Heart left ventricle (tissue), 16 donors: ENCODE measurements around the gene MMP10. TPM values are rescaled to one million over a fixed set of nuclear protein-coding genes. Genes with fewer than 3 reads are reported as not detected.

Source experiments
- ATAC-seq, 4 donors: fragments of 200-7000 bp; cut with Tn5 transposase; one replicate each; pipeline ENCODE4 v1.9.1; 2020 to 2022; ENCODE audit warnings: moderate library complexity in 4 of 4, mild to moderate bottlenecking in 3 of 4, moderate number of reproducible peaks in 1 of 4
- DNase-seq, 5 donors: peaks; one replicate each; pipeline ENCODE4 v3.0.0-alpha.2; 2020
- H3K27ac ChIP-seq, 12 donors: fragments of 200-600 bp; sonication (generic) in 4 of 12; one replicate each; pipeline versions ENCODE4 v1.5.0 to v1.8.0; 2016 to 2022; ENCODE audit warnings: mild to moderate bottlenecking in 2 of 12
- H3K27me3 ChIP-seq, 9 donors: fragments of 200-600 bp; sonication (generic) in 2 of 9; one replicate each; pipeline versions ENCODE4 v1.5.1 to v1.8.0; 2016 to 2022; ENCODE audit warnings: mild to moderate bottlenecking in 3 of 9
- H3K36me3 ChIP-seq, 9 donors: fragments of 200-600 bp; sonication (generic) in 2 of 9; one replicate each; pipeline versions ENCODE4 v1.5.0 to v1.8.0; 2018 to 2022; ENCODE audit warnings: mild to moderate bottlenecking in 2 of 9
- H3K4me1 ChIP-seq, 12 donors: fragments of 200-600 bp; sonication (generic) in 4 of 12; one replicate each; pipeline versions ENCODE4 v1.5.0 to v1.8.0; 2016 to 2022; ENCODE audit warnings: mild to moderate bottlenecking in 3 of 12
- H3K4me3 ChIP-seq, 12 donors: fragments of 200-600 bp; sonication (generic) in 4 of 12; one replicate each; pipeline versions ENCODE4 v1.5.0 to v1.8.0; 2017 to 2022; ENCODE audit warnings: mild to moderate bottlenecking in 9 of 12, moderate library complexity in 4 of 12
- H3K9me3 ChIP-seq, 12 donors: fragments of 200-600 bp; sonication (generic) in 4 of 12; one replicate each; pipeline versions ENCODE4 v1.5.0 to v1.8.0; 2016 to 2022; ENCODE audit warnings: mild to moderate bottlenecking in 1 of 12
- POLR2A ChIP-seq, 2 donors: fragments of 450-650 bp; IDR thresholded peaks; one replicate each; pipeline ENCODE4 v1.6.1; 2017; ENCODE audit warnings: antibody characterized with exemption in 2 of 2, mild to moderate bottlenecking in 2 of 2, moderate library complexity in 2 of 2
- WGBS, 4 donors: extraction: QIAGEN DNeasy Blood & Tissue Kit in 2 of 4; methylation state at CpG; one replicate each; pipeline versions ENCODE4 v1.1.5 to v1.1.7; 2013 to 2018; 5-methylcytosine and 5-hydroxymethylcytosine counted together
- intact Hi-C, 10 donors: fragments of 100-400 bp; cut with DNase I; formaldehyde crosslinking; loops; one replicate each; pipeline versions ENCODE4 v1.11.1 to v1.14.2; 2022
- polyA plus RNA-seq, 2 donors: library from polyadenylated mRNA; stranded (reverse); fragments of 200-250 nt; gene quantifications; one replicate each; pipeline ENCODE4 v1.2.3, GENCODE V29; 2013
- total RNA-seq, 9 donors: library from RNA; depleted of rRNA in 2 of 9; stranded (reverse); fragments of >200 nt in 2 of 9; fragmentation: NEBNext Ultra II Directional in 3 of 9; extraction: Animal tissue kit (Norgen Biotek cat#: 25700) in 3 of 9; gene quantifications; one replicate each; pipeline versions ENCODE4 v1.1.0 to v1.2.4, GENCODE V29; 2016 to 2023
- TF ChIP-seq, protein P1 (sequence below), 12 donors: fragments of 200-600 bp; sonication (generic) in 4 of 12; IDR thresholded peaks; one replicate each; pipeline versions ENCODE4 v1.5.0 to v1.8.0; 2018 to 2022; ENCODE audit warnings: antibody characterized with exemption in 12 of 12, mild to moderate bottlenecking in 5 of 12
- donor health status: ischemic (EF 13 %, LVEDD 7.1; RV severe dilation, severe dysfunction).
- donor health status: healthy with polysubstance abuse.
- donor health status: DM: no; HTN: yes; CAD: no.
- donor health status: DM: no; HTN: no; CAD: no.
- donor health status: ischemic (EF 25% LVEDD 6.9; RV normal size, moderate dysfunction).
- donor health status: ischemic (EF 25% LVEDD 5.7; RV mildly dilated, moderate dysfunction).
- donor health status: healthy.
- donor health status: DM: yes; HTN: yes; CAD: no.
- donor health status: ischemic (EF 35%, LVEDD 5.7; RV mildly dilated, moderate dysfunction).
- donor health status: nonischemic (EF 11% LVEDD 7.7; RV severe dilation, severe dysfunction).
- donor health status: DM: yes; HTN: yes; CAD: no.
- donor health status: PGD.
- donor health status: ischemic (EF 29% LVEDD 5.4; RV normal size, mild dysfunction).
- donor health status: nonischemic (EF 23%, LVEDD 6.1; RV moderate dilation, normal function).

The MMP10 gene
- total and polyA plus RNA-seq, 11 donors, result not detected

DNA sequence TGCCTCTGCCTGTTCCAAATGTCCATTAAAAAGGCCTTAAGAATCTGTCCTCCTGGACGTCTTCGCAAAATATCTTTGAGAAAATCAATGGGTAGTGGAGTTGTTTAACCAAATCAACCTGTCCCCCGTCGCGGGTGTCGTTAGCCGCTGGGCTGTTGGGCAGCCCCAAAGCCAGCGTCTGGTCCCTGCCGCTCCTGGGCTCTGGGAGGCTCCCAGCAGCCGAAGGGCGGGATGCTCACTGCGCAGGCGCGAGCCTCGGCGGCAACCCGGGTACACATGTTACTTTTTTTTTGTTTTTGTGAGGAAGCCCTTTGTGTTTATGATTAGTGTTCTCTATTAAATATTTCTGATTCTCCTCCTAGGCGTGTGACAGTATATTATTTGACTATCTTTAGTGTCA, 12.6 kb downstream of the MMP10 start:
- peaks cover 0 to 36% (median 0%) of the 10 kb centered on the region in 9 donors for H3K27me3 ChIP-seq
- no peak overlapping the region for H3K4me3 ChIP-seq
- no peak for ATAC-seq
- 55 to 80% (median 68%) methylated on average over 18 of the region's 18 CpGs for WGBS, 4 donors
- no peak overlapping the region for H3K27ac ChIP-seq
- no peak for DNase-seq
- no peaks in the 10 kb centered on the region for H3K4me1 ChIP-seq
- no peaks in the 10 kb centered on the region for H3K36me3 ChIP-seq
- TF ChIP-seq POLR2A (IDR thresholded peaks at IDR 0.05), result no peak
- TF ChIP-seq, protein P1, sequence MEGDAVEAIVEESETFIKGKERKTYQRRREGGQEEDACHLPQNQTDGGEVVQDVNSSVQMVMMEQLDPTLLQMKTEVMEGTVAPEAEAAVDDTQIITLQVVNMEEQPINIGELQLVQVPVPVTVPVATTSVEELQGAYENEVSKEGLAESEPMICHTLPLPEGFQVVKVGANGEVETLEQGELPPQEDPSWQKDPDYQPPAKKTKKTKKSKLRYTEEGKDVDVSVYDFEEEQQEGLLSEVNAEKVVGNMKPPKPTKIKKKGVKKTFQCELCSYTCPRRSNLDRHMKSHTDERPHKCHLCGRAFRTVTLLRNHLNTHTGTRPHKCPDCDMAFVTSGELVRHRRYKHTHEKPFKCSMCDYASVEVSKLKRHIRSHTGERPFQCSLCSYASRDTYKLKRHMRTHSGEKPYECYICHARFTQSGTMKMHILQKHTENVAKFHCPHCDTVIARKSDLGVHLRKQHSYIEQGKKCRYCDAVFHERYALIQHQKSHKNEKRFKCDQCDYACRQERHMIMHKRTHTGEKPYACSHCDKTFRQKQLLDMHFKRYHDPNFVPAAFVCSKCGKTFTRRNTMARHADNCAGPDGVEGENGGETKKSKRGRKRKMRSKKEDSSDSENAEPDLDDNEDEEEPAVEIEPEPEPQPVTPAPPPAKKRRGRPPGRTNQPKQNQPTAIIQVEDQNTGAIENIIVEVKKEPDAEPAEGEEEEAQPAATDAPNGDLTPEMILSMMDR (IDR thresholded peaks at IDR 0.05), result no peak
- no peaks in the 10 kb centered on the region for H3K9me3 ChIP-seq
- intact Hi-C loops, result no loop called here

DNA sequence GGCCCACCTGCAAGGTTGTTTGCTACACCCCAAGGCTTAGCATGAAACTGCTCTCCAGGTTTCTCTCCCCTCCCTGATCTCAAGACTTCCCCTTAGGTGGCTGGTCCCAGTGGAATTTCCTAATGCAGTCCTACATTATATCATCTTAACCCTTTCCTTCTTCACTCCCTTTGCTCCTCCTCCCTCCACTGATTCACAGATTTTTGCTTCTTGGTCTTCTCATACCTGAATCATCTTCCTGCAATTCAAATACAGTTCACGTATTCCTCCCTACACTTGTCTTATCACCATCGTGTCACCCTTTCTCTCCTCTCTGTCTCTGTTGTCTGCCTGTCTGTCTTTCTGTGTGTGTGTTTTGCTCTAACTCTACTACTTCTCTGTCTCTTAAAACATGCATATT, 17.0 kb downstream of the MMP10 start:
- TF ChIP-seq POLR2A (IDR thresholded peaks at IDR 0.05), result no peak
- TF ChIP-seq, protein P1 (IDR thresholded peaks at IDR 0.05), result no peak
- WGBS, 4 donors, result 46 to 61% (median 57%) methylated on average over 2 of the region's 2 CpGs
- intact Hi-C loops, result no loop called here
- peaks cover 0 to 38% (median 0%) of the 10 kb centered on the region in 9 donors for H3K27me3 ChIP-seq
- H3K27ac ChIP-seq, result no peak overlapping the region
- H3K9me3 ChIP-seq, result no peaks in the 10 kb centered on the region
- no peaks in the 10 kb centered on the region for H3K36me3 ChIP-seq
- DNase-seq (no peak), ATAC-seq (no peak)
- peaks cover 0 to 23% (median 0%) of the 10 kb centered on the region in 12 donors for H3K4me1 ChIP-seq
- H3K4me3 ChIP-seq, result no peak overlapping the region

DNA sequence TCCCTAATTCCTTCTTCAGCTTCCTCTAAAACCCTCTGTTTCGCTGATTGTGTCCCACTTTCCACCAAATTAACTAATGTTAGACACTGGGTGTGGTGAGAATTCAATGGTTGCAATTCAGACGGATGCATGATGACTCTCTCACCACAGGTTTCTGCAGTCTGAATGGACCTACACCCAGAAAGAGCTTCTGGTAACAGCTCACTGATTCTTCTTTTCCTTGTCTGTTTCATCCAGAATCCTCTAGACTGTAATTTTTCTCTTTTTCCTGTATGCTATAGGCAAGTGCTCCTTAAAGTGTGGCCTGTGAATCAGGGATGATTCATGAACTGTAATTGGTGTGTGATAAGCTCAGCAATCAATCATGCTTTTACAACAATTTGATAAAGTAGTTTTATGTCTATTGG, 18.1 kb downstream of the MMP10 start:
- DNase-seq (no peak), ATAC-seq (no peak)
- H3K4me3 ChIP-seq, result no peak overlapping the region
- no peak for TF ChIP-seq POLR2A (IDR thresholded peaks at IDR 0.05)
- TF ChIP-seq, protein P1 (IDR thresholded peaks at IDR 0.05), result no peak
- no peak overlapping the region for H3K27ac ChIP-seq
- H3K4me1 ChIP-seq, result peaks cover 0 to 29% (median 0%) of the 10 kb centered on the region in 12 donors
- H3K36me3 ChIP-seq, result no peaks in the 10 kb centered on the region
- 61 to 78% (median 65%) methylated on average over 2 of the region's 2 CpGs for WGBS, 4 donors
- intact Hi-C loops, result no loop called here
- no peaks in the 10 kb centered on the region for H3K9me3 ChIP-seq
- peaks cover 0 to 34% (median 0%) of the 10 kb centered on the region in 9 donors for H3K27me3 ChIP-seq

DNA sequence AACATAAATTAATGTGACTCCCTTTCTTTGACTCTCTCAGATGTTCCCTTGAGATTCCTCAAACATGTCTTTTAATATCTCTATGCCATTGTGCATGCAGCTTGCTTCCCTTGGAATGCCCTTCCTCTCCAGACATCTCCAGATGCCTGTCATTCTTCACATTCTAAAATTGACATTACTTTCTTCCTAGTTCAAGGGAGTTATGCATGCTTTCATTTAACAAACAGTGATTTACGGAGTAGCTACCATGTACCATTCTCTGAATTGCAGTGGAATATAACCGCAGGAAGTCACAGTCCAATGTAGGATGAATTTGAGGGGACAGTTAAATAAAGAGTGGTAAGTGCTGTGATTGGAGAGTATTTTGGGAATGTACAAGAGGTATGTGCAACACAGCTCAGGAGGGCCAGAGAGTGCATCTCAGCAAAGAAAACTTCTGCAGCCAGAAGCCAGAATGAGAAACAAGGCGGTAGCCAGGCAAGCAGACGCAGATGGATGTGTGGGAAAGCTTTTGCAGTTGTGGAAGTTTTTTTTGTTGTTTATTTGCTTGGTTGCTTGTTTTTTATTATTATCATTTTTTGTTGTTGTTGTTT, 18.7 kb downstream of the MMP10 start:
- peaks cover 0 to 29% (median 0%) of the 10 kb centered on the region in 12 donors for H3K4me1 ChIP-seq
- no peaks in the 10 kb centered on the region for H3K36me3 ChIP-seq
- DNase-seq (no peak), ATAC-seq (no peak)
- no peaks in the 10 kb centered on the region for H3K9me3 ChIP-seq
- TF ChIP-seq POLR2A (IDR thresholded peaks at IDR 0.05), result no peak
- TF ChIP-seq, protein P1 (IDR thresholded peaks at IDR 0.05), result no peak
- no peak overlapping the region for H3K4me3 ChIP-seq
- intact Hi-C loops, result no loop called here
- 48 to 61% (median 53%) methylated on average over 4 of the region's 4 CpGs for WGBS, 4 donors
- peaks cover 0 to 30% (median 0%) of the 10 kb centered on the region in 9 donors for H3K27me3 ChIP-seq
- no peak overlapping the region for H3K27ac ChIP-seq
